CD4-positive, alpha-beta T cell treated with Interleukin-6 at 100 ng/mL for 8 hours (primary cell): ENCODE results near the gene PCYT1A.
"Not testable (repeated sequence)": the region's sequence is repeated elsewhere in the genome, so short reads cannot be mapped to it uniquely, and the experiment has no call there.

ENCODE experiments used
- DNase-seq: peaks from one replicate; pipeline ENCODE4 v3.0.0-alpha.2; 2020; ENCODE audit warnings: mixed read lengths, low spot score

Gene PCYT1A

DNA sequence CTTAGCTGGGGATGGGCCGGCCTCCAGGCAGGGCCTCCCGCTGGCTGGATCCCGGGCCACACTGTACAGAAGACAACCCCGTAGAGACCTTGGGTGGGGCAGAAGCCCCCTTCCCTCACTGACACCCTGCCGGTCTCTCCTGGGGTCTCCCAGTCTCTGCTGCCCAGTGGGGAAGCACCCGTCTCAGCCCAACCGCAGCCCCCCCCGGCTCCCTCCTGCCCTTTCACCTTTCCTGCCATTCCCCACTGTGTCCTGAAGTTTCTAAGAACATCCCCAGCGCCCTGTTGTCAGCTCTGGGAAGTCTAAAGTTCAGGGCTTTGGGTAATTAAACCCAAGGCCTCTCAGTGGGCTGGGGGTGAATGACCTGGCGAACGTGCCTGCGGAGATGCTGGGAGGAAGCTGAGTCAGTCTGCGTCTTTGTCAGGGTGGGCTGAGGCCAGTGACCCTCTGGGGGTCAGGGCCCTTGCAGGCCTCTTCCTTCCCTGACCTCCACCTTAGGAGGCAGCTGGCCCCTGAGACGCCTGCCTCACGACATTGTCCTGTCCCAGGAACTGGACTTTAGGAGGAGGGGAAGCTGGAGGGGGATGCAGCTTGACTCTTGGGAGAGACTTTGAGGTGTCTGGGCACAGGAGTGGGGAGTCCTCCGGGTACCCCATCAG lies 72.6 kb downstream of the PCYT1A start:
- DNase-seq = no peak

DNA sequence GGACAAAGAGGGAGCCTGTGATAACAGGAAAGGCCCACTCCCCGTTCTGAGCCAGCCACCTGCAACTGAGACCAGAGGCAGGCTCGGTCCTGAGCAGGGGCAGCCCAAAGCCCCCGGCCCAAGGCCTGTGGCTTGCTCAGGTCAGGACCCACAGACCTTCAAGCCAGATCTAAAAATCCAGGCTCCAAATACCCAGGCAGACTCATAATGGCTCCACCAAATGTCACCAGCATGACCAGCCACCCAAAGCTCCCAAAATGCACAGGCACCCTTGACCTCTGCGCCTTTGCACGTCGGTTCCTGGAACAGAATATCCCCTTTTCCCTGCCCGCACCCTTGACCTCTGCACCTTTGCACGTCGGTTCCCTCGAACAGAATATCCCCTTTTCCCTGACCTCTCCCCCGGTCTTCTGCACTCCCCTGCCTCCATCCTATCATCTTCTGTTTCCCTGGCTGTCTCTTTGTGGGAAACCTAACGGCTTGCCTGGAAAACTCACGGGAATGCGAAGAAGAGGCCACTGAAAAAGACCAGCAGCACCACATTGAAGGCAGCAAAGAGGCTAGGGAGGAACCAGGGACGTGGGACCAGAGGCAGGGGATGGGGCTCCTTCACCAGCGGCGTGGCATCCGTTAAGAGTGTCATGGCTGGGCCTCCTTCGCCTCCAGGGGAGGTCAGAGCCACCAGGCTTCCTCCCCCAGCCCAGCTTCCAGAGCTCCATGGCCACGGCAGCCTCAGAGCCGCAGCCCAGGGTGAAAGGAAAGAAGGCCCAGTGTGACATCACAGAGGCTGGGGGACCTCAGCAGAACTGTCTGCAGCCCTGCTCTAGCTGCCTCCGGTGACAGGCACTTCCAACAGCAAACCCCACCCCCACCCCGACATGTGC lies 76.6 kb downstream of the PCYT1A start, which contains the start of gene ZDHHC19:
TSS of gene ZDHHC19 (minus strand) at position 728 of the 884 bp plus-strand sequence. CDS start at position 643, 85 bp downstream.
- DNase-seq = no peak

DNA sequence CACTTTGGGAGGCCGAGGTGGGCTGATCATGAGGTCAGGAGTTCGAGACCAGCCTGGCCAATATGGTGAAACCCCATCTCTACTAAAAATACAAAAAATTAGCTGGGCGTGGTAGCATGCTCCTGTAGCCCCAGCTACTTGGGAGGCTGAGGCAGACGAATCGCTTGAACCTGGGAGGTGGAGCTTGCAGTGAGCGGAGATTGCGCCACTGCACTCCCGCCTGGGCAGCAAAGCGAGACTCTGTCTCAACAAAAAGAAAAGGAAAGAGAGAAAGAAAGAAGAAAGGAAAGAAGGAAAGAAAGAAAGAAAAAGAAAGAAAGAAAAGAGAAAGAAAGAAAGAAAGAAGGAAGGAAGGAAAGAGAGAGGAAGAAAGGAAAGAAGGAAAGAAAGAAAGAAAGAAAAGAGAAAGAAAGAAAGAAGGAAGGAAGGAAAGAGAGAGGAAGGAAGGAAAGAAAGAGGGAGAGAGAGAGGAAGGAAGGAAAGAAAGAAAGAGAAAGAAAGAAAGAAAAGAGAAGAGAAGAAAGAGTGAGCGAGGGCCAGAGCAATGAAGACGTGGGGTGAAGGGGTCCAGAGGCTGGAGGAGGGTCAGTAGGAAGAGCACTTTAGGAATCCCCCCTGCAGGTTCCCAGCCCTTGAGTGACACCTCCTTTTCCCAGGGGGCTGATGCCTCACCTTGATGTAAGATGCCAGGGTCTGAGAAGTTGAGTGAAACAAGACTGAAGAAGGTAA lies 77.4 kb downstream of the PCYT1A start:
- DNase-seq = not testable (repeated sequence)

- DNase-seq = no peak
These were observed 78.4 kb downstream of the PCYT1A start for GRCh38 chr3:196208942-196209695.

GRCh38 chr3:196207833-196208607 lies 79.5 kb downstream of the PCYT1A start:
- peak; percentile 66 for DNase-seq

DNA sequence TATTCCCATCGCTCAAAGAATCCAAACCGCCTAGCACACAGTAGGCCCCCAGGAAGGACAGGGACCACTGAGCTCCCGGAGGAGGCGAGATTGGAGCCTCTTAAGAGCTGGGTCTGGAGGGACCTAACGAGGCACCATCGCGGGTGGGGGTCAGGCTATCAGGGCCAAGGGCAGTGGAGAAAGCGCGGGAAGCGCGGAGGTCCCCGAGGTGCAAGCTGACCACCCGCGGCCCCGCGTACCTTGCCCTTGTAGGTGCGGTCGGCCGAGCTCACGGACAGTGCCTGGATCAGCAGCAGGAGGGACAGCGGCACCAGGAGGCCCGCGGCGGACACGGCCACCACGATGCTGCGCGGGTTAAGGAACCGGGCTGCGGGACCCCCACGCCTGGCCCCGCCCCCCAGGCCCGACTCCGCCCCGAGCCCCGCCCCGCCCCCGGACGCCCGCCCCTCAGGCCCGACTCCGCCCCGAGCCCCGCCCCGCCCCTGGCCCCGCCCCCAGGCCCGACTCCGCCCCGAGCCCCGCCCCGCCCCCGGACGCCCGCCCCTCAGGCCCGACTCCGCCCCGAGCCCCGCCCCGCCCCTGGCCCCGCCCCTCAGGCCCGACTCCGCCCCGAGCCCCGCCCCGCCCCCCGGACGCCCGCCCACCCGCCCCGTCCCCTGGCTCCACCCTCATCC lies 80.2 kb downstream of the PCYT1A start:
- DNase-seq = peak; percentile 24

DNA sequence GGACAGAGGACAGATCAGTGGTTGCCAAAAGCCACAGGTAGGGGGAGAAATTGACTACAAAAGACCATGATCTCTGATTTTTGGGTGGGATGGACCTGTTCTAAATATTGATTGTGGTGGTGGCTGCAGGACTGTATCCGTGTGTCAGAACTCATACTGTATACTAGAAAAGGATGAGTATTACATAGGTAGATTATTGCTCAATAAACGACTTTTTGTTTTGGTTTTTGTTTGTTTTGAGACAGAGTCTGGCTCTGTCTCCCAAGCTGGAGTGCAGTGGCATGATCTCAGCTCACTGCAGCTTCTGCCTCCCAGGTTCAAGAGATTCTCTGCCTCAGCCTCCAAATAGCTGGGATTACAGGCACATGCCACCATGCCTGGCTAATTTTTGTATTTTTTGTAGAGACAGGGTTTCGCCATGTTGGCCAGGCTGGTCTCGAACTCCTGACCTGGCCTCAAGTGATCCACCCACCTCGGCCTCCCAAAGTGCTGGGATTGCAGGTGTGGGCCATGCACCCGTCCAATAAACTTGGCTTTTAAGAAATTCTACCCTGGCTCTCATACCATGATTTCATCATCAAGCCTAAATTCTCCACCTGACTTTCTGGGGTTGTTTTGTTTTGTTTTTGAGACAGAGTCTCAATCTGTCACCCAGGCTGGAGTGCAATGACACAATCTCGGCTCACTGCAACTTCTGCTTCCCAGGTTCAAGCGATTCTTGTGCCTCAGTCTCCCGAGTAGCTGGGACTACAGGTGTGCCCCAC lies 81.9 kb downstream of the PCYT1A start:
- DNase-seq = not testable (repeated sequence)

- no peak for DNase-seq
These were observed 83.7 kb downstream of the PCYT1A start for GRCh38 chr3:196203846-196204245.

GRCh38 chr3:196202516-196202970 lies 85.0 kb downstream of the PCYT1A start:
- no peak for DNase-seq

GRCh38 chr3:196198771-196199753 lies 88.5 kb downstream of the PCYT1A start:
- no peak for DNase-seq

- no peak for DNase-seq
These were observed 89.3 kb downstream of the PCYT1A start for GRCh38 chr3:196198081-196198675.

DNA sequence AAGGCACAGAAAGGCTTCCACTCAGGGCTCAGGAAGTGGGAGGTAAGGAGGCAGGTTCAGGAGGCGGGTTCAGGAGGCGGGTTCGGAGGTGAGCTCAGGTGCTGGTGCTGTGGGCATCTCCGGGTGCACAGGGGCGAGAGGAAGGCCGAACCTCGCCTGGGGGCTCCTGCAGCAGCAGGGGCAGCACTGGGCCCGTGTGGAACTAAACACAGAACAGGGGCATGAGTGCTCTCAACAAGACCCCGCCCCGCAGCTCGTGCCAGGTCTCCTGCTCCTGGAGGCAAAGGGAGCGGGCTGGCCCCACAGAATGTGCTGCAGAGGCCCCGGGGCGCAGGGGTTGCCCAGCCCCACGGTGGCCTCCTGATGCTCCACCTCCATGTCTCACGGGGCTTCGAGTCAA lies 90.0 kb downstream of the PCYT1A start:
- no peak for DNase-seq

DNA sequence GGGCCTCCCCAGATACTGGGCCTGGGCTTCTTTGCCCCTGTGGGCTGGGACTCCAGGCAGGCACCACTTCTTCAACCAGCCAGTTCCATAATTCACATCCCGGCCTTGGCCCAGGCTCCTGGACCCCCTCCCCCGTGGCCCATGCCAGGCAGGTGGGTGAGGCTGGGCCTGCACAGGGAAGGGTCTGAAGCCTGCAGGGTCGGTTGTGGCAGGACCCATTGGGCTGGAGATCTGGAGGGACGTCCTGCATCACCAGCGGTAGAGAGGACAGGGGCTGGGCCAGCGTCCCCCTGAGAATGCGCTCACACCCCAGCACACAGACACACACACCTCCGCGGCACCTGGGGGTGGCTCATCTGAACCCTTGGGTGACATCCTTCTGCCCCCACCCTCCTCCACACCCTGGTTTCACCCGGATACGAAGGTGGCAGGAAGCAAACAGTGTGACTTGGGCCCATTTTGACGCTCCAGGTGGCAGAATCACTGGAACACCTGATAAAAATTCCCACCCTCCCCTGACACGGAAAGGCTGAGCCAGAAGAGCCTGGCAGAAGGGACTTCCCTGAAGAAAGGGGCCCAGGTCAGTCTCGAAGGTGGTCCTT lies 91.8 kb downstream of the PCYT1A start:
- DNase-seq = no peak

GRCh38 chr3:196194542-196194915 lies 93.0 kb downstream of the PCYT1A start:
- DNase-seq = no peak

GRCh38 chr3:196193736-196194541 lies 93.6 kb downstream of the PCYT1A start:
- no peak for DNase-seq

DNA sequence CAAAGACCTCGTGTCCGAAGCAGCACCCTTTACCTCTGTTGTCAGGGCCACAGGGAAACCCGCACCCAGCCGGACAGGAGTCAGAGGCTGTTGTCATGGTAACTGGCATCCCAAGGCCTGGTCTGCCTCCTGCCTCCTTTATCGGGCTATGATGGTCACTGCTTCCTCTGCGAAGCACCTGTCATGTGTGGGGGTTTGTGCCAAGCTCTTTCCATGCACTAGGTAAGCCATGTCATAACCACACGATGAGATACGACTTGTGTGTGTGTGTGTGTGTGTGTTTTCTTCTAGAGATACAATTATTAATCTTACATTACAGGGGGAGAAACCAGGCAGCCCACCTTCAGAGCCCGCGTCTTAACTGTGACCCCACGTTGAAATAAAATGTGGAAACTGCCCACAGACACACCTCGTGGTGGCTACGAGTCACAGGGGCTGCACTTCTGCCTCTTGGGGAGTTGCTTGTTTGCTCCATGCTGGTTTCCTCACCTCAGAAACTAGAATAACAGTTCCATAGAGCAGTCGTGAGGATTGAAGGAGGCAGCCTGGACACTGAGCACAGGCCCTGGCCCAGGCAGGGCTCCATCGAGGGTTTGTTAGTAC lies 94.3 kb downstream of the PCYT1A start:
- no peak for DNase-seq
